ENCODE measurements around the gene AQP3. TPM values are rescaled to one million over a fixed set of nuclear protein-coding genes. Genes with fewer than 3 reads are reported as not detected.

Gene AQP3
- total RNA-seq, 2 donors from 2014 or later, result 12.5 to 50.3 TPM

DNA sequence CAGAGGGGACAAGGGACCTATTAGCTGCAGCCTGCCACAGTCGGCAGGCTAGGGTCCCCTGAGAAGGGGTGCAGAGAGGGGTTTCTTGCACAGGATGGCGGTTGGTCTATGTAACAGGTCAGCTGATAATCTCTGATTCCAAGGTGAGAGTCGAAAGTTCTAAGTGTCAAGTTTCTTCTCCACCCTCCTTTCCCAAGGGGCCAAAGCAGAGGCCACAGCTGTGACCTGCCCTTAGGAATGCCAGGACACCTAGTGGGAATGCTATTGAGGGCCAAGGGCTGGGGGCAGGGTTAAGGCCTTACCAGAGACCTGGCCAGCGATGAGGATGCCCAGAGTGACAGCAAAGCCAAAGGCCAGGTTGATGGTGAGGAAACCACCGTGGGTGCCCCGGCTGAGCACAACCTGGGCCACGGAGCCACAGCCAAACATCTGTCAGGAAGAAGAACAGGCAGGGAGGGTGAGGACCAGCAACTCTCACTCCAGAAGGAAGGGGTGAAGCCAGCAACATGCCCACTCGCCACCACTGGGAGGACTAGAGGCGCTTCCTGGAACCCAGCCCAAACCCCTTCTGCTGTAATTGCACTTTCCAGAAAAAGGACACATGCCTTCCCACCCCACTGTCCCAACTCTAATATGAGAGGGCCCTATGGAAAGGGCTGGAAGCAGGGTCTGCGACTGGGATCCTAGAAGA, 3.8 kb downstream of the AQP3 start:
- intact Hi-C loops (cut with DNase I), result no loop called here
- H3K27me3 ChIP-seq, result no peaks in the 10 kb centered on the region
- no peak overlapping the region for H3K27ac ChIP-seq
- DNase-seq (peak in 2 of 4 donors; percentile 13 to 41), ATAC-seq (no peak)
- H3K4me3 ChIP-seq, result no peak overlapping the region
- peaks cover 0 to 4% of the 10 kb centered on the region in 2 donors for H3K36me3 ChIP-seq (replicated peaks in 1 of 2; ENCODE audit: insufficient read depth in 1 of 2, low read depth in 2 of 2)
- WGBS, 2 donors, result 80 to 84% methylated on average over 8 to 10 of the region's 10 CpGs
- TF ChIP-seq, protein P1, sequence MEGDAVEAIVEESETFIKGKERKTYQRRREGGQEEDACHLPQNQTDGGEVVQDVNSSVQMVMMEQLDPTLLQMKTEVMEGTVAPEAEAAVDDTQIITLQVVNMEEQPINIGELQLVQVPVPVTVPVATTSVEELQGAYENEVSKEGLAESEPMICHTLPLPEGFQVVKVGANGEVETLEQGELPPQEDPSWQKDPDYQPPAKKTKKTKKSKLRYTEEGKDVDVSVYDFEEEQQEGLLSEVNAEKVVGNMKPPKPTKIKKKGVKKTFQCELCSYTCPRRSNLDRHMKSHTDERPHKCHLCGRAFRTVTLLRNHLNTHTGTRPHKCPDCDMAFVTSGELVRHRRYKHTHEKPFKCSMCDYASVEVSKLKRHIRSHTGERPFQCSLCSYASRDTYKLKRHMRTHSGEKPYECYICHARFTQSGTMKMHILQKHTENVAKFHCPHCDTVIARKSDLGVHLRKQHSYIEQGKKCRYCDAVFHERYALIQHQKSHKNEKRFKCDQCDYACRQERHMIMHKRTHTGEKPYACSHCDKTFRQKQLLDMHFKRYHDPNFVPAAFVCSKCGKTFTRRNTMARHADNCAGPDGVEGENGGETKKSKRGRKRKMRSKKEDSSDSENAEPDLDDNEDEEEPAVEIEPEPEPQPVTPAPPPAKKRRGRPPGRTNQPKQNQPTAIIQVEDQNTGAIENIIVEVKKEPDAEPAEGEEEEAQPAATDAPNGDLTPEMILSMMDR (IDR thresholded peaks at IDR 0.05), result no peak
- TF ChIP-seq POLR2A (IDR thresholded peaks at IDR 0.05), result no peak
- H3K4me1 ChIP-seq, result peaks cover 45% of the 10 kb centered on the region
- no peaks in the 10 kb centered on the region for H3K9me3 ChIP-seq

DNA sequence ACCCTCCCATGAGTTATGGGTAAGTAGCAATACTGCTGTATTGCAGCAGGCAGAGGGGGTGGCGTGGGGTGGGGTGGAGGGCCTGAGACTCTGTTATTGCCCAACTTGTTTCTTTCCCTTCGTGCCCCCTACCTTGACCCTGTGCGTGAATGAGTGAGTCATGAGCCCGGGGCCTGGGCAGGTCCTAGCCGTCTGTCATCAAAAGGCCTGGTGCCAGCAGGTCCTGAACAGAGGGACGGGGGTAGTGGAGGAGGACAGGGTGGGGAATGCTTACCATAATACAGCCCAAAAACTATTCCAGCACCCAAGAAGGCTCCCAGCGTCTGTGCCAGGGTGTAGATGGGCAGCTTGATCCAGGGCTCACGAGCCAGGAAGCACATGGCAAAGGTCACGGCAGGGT, 4.3 kb downstream of the AQP3 start:
- H3K27ac ChIP-seq, result no peak overlapping the region
- 75 to 83% methylated on average over 4 to 9 of the region's 9 CpGs for WGBS, 2 donors
- TF ChIP-seq, protein P1 (IDR thresholded peaks at IDR 0.05), result no peak
- no peak for TF ChIP-seq POLR2A (IDR thresholded peaks at IDR 0.05)
- peaks cover 42% of the 10 kb centered on the region for H3K4me1 ChIP-seq
- peaks cover 0 to 4% of the 10 kb centered on the region in 2 donors for H3K36me3 ChIP-seq (replicated peaks in 1 of 2; ENCODE audit: insufficient read depth in 1 of 2, low read depth in 2 of 2)
- H3K27me3 ChIP-seq, result no peaks in the 10 kb centered on the region
- DNase-seq, result peak in 1 of 4 donors; percentile 65
- H3K9me3 ChIP-seq, result no peaks in the 10 kb centered on the region
- ATAC-seq, result no peak
- no peak overlapping the region for H3K4me3 ChIP-seq
- intact Hi-C loops (cut with DNase I), result no loop called here

DNA sequence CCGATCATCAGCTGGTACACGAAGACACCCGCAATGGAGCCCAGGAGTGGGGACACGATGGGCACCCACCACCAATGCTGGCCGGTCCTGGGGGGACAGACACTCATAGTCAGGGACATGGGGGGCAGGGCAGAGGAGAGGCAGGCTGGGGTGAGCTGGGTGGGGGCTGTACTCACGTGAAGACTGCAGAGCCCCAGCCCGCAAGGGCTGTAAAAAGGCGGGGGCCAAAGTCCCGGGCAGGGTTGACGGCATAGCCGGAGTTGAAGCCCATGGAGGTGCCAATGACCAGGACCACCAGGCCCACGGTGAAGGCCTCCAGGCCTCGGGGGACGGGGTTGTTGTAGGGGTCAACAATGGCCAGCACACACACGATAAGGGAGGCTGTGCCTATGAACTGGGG, 5.3 kb downstream of the AQP3 start:
- 95 to 96% methylated on average over 12 to 13 of the region's 15 CpGs for WGBS, 2 donors
- intact Hi-C loops (cut with DNase I), result no loop called here

DNA sequence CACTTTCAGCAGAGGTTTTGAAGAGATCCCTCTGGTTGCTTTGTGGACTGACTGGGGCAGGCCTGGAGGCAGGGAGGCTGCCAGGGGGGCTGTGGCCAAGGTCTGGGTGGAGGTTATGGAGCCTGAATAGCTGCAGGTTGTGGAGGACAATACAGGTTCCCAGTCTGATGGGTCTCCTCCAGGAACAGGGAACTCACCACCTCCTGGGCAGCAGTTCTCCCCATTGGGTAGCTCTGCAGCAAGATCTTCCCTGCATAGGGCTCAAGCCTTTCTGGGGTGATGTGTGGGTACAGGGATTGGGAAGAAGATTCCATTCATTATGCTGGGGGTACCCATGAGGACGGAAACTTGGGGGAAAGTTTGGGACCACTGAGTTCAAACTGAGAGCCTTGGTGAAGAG, 6.8 kb downstream of the AQP3 start:
- Histone ChIP-seq H3K27me3 (no peaks in the 10 kb centered on the region), H3K4me1 (peaks cover 20% of the 10 kb centered on the region), H3K36me3 (replicated peaks in 1 of 2; ENCODE audit: insufficient read depth in 1 of 2, low read depth in 2 of 2) (peaks cover 0 to 4% of the 10 kb centered on the region in 2 donors), H3K4me3 (no peak overlapping the region), H3K27ac (no peak overlapping the region), H3K9me3 (no peaks in the 10 kb centered on the region)
- TF ChIP-seq POLR2A (IDR thresholded peaks at IDR 0.05), result no peak
- TF ChIP-seq, protein P1 (IDR thresholded peaks at IDR 0.05), result no peak
- no peak for ATAC-seq
- no peak for DNase-seq
- intact Hi-C loops (cut with DNase I), result no loop called here
- 89% methylated on average over 1 of the region's 1 CpG; no CpG with 5 or more reads in 1 of the 2 donors for WGBS, 2 donors

More for the DNA sequence above, 5.3 kb downstream of the AQP3 start:
- ATAC-seq (no peak), DNase-seq (no peak)
- Histone ChIP-seq H3K4me3 (no peak overlapping the region), H3K27ac (no peak overlapping the region), H3K27me3 (no peaks in the 10 kb centered on the region), H3K4me1 (peaks cover 35% of the 10 kb centered on the region), H3K36me3 (replicated peaks in 1 of 2; ENCODE audit: insufficient read depth in 1 of 2, low read depth in 2 of 2) (peaks cover 0 to 4% of the 10 kb centered on the region in 2 donors), H3K9me3 (no peaks in the 10 kb centered on the region)
- TF ChIP-seq POLR2A (IDR thresholded peaks at IDR 0.05), result no peak
- TF ChIP-seq, protein P1 (IDR thresholded peaks at IDR 0.05), result no peak

DNA sequence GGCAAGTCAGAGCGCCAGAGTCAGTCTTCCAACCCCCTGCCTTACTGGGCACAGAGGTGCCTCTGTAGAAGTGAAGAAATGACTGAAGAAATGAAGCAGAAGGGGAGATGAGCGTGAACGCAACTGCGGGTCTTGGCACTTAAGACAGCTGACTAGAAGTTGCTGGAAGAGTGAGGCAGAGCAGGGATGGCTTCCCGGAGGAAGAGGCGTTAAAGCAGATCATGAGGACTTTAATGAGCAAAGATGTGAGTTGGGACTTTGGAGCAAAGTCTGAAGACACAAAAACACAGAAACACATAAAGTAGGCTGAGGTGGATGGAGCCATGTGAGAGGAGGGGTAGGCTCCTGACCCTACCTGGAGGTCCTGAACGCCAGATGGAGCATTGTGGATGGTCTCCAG, 7.2 kb downstream of the AQP3 start:
- H3K36me3 ChIP-seq (replicated peaks in 1 of 2; ENCODE audit: insufficient read depth in 1 of 2, low read depth in 2 of 2), result peaks cover 0 to 4% of the 10 kb centered on the region in 2 donors
- TF ChIP-seq, protein P1 (IDR thresholded peaks at IDR 0.05), result no peak
- TF ChIP-seq POLR2A (IDR thresholded peaks at IDR 0.05), result no peak
- no peaks in the 10 kb centered on the region for H3K9me3 ChIP-seq
- DNase-seq, result no peak
- H3K4me3 ChIP-seq, result no peak overlapping the region
- H3K4me1 ChIP-seq, result peaks cover 16% of the 10 kb centered on the region
- 88 to 91% methylated on average over 7 of the region's 7 CpGs for WGBS, 2 donors
- intact Hi-C loops (cut with DNase I), result no loop called here
- no peaks in the 10 kb centered on the region for H3K27me3 ChIP-seq
- H3K27ac ChIP-seq, result no peak overlapping the region
- ATAC-seq, result no peak
